DND-41 (cell line): ENCODE data around the gene ADK.

Experiments used
- ATAC-seq: fragments of 200-7000 bp; cut with Tn5 transposase; 3 replicates; pipeline ENCODE4 v1.9.1; 2021; ENCODE audit warnings: low read depth; ENCODE audit not compliant: insufficient read depth
- DNase-seq: peaks from one replicate; pipeline ENCODE4 v3.0.0-alpha.2; 2020
- H2AFZ ChIP-seq: 2 replicates; pipeline ENCODE4 v1.6.0; 2012; ENCODE audit warnings: low read depth, low read length
- H3K27ac ChIP-seq: 2 replicates; pipeline ENCODE4 v1.5.1; 2012; ENCODE audit warnings: low read length, inconsistent platforms
- H3K27me3 ChIP-seq: fragments of 200-600 bp; sonication (generic); 2 replicates; pipeline ENCODE4 v1.6.0; 2012; ENCODE audit warnings: low read length, mild to moderate bottlenecking, inconsistent platforms; ENCODE audit not compliant: insufficient read depth, poor library complexity
- H3K36me3 ChIP-seq: 2 replicates; pipeline ENCODE4 v1.5.1; 2012; ENCODE audit warnings: low read length, inconsistent platforms; ENCODE audit not compliant: insufficient read depth
- H3K4me1 ChIP-seq: 2 replicates; pipeline ENCODE4 v1.5.1; 2012; ENCODE audit warnings: mild to moderate bottlenecking, low read length; ENCODE audit not compliant: insufficient read depth
- H3K4me2 ChIP-seq: 2 replicates; pipeline ENCODE4 v1.6.0; 2012; ENCODE audit warnings: mild to moderate bottlenecking, moderate library complexity, low read length, inconsistent platforms; ENCODE audit not compliant: insufficient read depth
- H3K4me3 ChIP-seq, 2 experiments: fragments of 200-600 bp in 1 of 2; shearing (Covaris generic) in 1 of 2; 2 replicates each; pipeline ENCODE4 v1.5.1; 2012 to 2016; ENCODE audit warnings: inconsistent platforms in 2 of 2, low read length in 2 of 2, mild to moderate bottlenecking in 2 of 2, low read depth in 1 of 2, moderate library complexity in 1 of 2
- H3K79me2 ChIP-seq: 2 replicates; pipeline ENCODE4 v1.6.0; 2012; ENCODE audit warnings: low read length, inconsistent platforms; ENCODE audit not compliant: insufficient read depth
- H3K9ac ChIP-seq: 2 replicates; pipeline ENCODE4 v1.6.0; 2012; ENCODE audit warnings: low read depth, mild to moderate bottlenecking, inconsistent platforms, low read length, moderate library complexity
- H3K9me3 ChIP-seq: 2 replicates; pipeline ENCODE4 v1.5.1; 2012; ENCODE audit warnings: low read length, moderate library complexity, mild to moderate bottlenecking, inconsistent platforms; ENCODE audit not compliant: insufficient read depth, severe bottlenecking
- H4K20me1 ChIP-seq: 2 replicates; pipeline ENCODE4 v1.6.0; 2012; ENCODE audit warnings: low read length; ENCODE audit not compliant: insufficient read depth
- CTCF ChIP-seq: IDR thresholded peaks from 2 replicates; pipeline ENCODE4 v1.5.1; 2012; ENCODE audit warnings: borderline replicate concordance, low read length, moderate library complexity, mild to moderate bottlenecking; ENCODE audit not compliant: poor library complexity, severe bottlenecking; ENCODE audit errors: extremely low read depth
- EZH2 ChIP-seq: IDR thresholded peaks from 3 replicates; pipeline ENCODE4 v1.6.1; 2012; ENCODE audit warnings: borderline replicate concordance, low read depth, mild to moderate bottlenecking, moderate library complexity, low read length, inconsistent platforms; ENCODE audit not compliant: severe bottlenecking

ADK gene

DNA sequence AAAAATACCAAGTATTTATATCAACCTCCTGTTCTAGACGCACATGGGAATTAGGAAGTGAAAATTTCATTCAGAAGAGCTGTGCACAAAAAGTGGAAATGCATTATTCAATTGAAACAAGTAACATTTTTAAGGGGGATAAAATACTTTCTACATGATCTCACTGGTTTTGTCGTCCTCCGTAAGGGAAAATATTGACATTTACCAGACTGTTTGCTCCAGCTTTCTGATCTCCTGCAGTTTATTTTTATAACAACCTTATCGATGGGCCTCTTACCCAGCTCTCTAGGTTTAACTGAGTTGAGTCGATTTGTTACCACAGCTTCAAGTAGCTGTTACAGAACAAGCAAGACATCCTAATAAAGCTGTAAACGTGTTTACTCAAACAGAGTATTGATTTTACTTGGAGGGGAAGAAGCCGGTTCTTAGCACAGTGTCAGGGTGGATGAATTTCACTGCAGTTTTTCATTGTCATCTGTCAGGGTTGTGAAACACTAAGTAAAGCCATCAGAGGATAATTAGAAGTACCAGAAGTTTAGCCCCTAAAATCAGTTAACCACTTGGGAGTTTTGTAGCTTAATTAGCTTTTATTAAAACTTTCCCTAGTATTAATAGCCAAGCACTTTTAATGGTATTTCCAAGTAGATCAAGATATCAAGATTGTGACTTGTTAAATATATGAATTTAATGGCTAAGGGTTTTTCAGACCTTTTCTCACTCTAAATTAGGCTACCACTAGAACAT lies 532.8 kb downstream of the ADK start:
- H2AFZ ChIP-seq = no peak overlapping the region
- no peak overlapping the region for H3K4me3 ChIP-seq
- H3K27me3 ChIP-seq = no peaks in the 10 kb centered on the region
- H3K79me2 ChIP-seq = no peaks in the 10 kb centered on the region
- H3K27ac ChIP-seq = no peak overlapping the region
- TF ChIP-seq EZH2 = no peak
- no peak for TF ChIP-seq CTCF
- H3K4me2 ChIP-seq = no peak overlapping the region
- ATAC-seq = no peak
- no peaks in the 10 kb centered on the region for H3K4me1 ChIP-seq
- no peaks in the 10 kb centered on the region for H3K9me3 ChIP-seq
- H3K9ac ChIP-seq = no peak overlapping the region
- H4K20me1 ChIP-seq = no peaks in the 10 kb centered on the region
- no peak for DNase-seq
- peaks cover 6% of the 10 kb centered on the region; the same call in 1 of the 2 replicates for H3K36me3 ChIP-seq

DNA sequence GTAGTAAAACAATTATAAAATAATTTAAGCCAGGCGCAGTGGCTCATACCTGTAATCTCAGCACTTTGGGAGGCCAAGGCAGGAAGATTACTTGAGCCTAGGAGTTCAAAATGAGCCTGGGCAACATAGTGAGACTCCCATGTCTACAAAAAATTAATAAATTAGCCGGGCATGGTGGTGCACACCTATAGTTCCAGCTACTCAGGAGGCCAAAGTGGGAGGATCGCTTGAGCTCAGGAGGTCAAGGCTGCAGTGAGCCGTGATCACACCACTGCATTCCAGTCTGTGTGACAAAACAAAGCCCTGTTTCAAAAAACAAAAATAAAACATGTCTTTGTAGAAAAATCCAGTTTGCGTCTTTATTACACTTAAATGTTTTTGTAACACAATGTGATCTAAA lies 533.4 kb downstream of the ADK start:
- DNase-seq = no peak
- Histone ChIP-seq H3K9me3 (no peaks in the 10 kb centered on the region), H4K20me1 (no peaks in the 10 kb centered on the region), H3K4me2 (no peak overlapping the region), H3K9ac (no peak overlapping the region), H3K4me3 (no peak overlapping the region), H3K79me2 (no peaks in the 10 kb centered on the region), H2AFZ (no peak overlapping the region), H3K27ac (no peak overlapping the region), H3K4me1 (no peaks in the 10 kb centered on the region), H3K27me3 (no peaks in the 10 kb centered on the region), H3K36me3 (peaks cover 5% of the 10 kb centered on the region; the same call in 1 of the 2 replicates)
- no peak for ATAC-seq
- TF ChIP-seq EZH2 = no peak
- no peak for TF ChIP-seq CTCF

DNA sequence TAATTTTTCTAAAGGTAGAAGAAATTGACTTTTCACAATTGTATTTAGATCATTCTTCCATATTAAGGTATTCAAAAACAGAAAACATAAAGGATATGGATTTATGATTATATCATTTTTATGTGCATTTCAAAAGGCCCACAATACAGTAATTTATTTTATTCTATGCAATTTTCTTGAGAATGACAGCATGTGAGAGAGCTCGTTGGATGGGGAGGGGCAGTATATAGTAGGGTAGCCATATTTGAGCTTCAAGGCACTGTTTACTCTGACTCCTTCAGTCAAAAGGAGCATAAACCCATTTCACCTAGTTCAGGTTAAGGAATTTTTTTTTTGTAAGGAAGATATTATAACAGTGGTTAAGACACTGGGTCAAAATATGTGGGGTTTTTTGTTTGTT lies 534.5 kb downstream of the ADK start:
- no peaks in the 10 kb centered on the region for H4K20me1 ChIP-seq
- TF ChIP-seq CTCF = no peak
- TF ChIP-seq EZH2 = no peak
- H3K79me2 ChIP-seq = no peaks in the 10 kb centered on the region
- H3K9me3 ChIP-seq = no peaks in the 10 kb centered on the region
- peaks cover 5% of the 10 kb centered on the region; the same call in 1 of the 2 replicates for H3K36me3 ChIP-seq
- no peak for ATAC-seq
- no peaks in the 10 kb centered on the region for H3K27me3 ChIP-seq
- no peak for DNase-seq
- H3K4me1 ChIP-seq = no peaks in the 10 kb centered on the region
- H3K4me3 ChIP-seq = no peak overlapping the region
- no peak overlapping the region for H3K9ac ChIP-seq
- no peak overlapping the region for H2AFZ ChIP-seq
- no peak overlapping the region for H3K27ac ChIP-seq
- H3K4me2 ChIP-seq = no peak overlapping the region

GRCh38 chr10:74690393-74690792 lies 539.4 kb downstream of the ADK start:
- H3K4me2 ChIP-seq = no peak overlapping the region
- H3K27me3 ChIP-seq = no peaks in the 10 kb centered on the region
- no peak overlapping the region for H3K4me3 ChIP-seq
- no peaks in the 10 kb centered on the region for H3K4me1 ChIP-seq
- no peak overlapping the region for H3K9ac ChIP-seq
- no peaks in the 10 kb centered on the region for H4K20me1 ChIP-seq
- ATAC-seq (no peak), DNase-seq (no peak)
- no peaks in the 10 kb centered on the region for H3K79me2 ChIP-seq
- H3K9me3 ChIP-seq = no peaks in the 10 kb centered on the region
- H2AFZ ChIP-seq = no peak overlapping the region
- no peak overlapping the region for H3K27ac ChIP-seq
- peaks cover 5% of the 10 kb centered on the region; the same call in 1 of the 2 replicates for H3K36me3 ChIP-seq
- no peak for TF ChIP-seq CTCF
- no peak for TF ChIP-seq EZH2
